Fibroblast of pulmonary artery (primary cell): ENCODE data around the gene PRDX6.

ENCODE experiments used
- DNase-seq: peaks from one replicate; pipeline ENCODE4 v3.0.0-alpha.2; 2010; ENCODE audit warnings: low read depth
- H3K4me3 ChIP-seq: replicated peaks from 2 replicates; pipeline ENCODE4 v1.5.1; 2011; ENCODE audit warnings: low read depth, mild to moderate bottlenecking, control low read depth, low read length, moderate library complexity
- TF ChIP-seq, protein P1 (sequence below): IDR thresholded peaks from 2 replicates; pipeline ENCODE4 v1.5.1; 2011; ENCODE audit warnings: mild to moderate bottlenecking, control low read depth, low read length, inconsistent platforms; ENCODE audit errors: missing control alignments

PRDX6 gene

DNA sequence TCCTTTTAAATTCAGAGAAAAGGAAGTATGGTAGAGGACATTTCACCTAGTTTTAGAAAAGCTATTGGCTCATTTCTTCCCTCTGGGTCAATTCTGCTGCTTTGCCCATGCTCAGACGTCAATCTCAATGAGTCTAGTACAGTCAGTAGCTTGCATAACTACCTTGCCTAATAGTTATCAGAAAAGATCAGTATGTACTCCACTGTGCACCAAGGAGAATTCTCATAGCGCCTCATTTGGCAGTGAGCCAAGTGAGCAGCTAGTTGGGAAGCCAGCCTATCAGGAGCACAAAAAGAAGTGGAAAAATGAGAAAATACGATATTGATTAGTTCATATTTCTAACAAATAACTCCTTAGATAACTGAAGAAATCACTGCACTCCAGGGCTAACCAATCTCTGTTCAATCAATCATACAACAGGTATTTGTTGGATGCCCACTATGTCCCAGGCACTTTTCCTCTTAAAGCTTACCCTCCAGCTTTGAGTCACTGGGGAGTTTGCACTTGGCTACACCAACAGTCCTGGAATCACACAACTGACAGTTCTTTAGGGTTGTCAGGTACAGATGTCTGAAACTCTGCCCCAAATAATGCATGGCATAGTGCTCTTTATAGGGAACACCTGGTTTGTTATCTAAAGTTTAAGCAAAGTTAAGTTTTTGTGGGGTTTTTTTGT is 50.2 kb downstream of the PRDX6 start:
- peak; percentile 70 for DNase-seq
- TF ChIP-seq, protein P1, sequence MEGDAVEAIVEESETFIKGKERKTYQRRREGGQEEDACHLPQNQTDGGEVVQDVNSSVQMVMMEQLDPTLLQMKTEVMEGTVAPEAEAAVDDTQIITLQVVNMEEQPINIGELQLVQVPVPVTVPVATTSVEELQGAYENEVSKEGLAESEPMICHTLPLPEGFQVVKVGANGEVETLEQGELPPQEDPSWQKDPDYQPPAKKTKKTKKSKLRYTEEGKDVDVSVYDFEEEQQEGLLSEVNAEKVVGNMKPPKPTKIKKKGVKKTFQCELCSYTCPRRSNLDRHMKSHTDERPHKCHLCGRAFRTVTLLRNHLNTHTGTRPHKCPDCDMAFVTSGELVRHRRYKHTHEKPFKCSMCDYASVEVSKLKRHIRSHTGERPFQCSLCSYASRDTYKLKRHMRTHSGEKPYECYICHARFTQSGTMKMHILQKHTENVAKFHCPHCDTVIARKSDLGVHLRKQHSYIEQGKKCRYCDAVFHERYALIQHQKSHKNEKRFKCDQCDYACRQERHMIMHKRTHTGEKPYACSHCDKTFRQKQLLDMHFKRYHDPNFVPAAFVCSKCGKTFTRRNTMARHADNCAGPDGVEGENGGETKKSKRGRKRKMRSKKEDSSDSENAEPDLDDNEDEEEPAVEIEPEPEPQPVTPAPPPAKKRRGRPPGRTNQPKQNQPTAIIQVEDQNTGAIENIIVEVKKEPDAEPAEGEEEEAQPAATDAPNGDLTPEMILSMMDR: no peak
- H3K4me3 ChIP-seq: no peak overlapping the region

DNA sequence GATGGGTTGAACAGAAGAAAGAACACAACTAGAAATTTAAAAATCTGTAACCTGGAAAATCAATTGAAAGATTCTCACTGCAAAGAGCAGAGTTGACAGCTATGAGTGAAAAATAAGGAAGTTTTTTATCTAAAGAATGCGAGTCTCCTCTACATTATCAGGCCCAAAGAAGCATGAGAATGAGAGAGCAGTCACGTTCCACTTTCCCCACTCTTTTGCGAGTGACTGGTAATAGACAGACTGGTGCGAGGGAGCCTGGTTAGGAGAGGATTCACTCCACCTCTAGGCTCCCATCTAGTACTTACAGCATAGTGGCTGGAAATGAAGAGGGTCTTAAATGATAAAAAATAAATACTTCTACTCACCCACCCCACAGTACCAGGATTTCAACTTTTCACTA is 52.0 kb downstream of the PRDX6 start:
- TF ChIP-seq, protein P1: no peak
- no peak for DNase-seq
- H3K4me3 ChIP-seq: no peak overlapping the region

DNA sequence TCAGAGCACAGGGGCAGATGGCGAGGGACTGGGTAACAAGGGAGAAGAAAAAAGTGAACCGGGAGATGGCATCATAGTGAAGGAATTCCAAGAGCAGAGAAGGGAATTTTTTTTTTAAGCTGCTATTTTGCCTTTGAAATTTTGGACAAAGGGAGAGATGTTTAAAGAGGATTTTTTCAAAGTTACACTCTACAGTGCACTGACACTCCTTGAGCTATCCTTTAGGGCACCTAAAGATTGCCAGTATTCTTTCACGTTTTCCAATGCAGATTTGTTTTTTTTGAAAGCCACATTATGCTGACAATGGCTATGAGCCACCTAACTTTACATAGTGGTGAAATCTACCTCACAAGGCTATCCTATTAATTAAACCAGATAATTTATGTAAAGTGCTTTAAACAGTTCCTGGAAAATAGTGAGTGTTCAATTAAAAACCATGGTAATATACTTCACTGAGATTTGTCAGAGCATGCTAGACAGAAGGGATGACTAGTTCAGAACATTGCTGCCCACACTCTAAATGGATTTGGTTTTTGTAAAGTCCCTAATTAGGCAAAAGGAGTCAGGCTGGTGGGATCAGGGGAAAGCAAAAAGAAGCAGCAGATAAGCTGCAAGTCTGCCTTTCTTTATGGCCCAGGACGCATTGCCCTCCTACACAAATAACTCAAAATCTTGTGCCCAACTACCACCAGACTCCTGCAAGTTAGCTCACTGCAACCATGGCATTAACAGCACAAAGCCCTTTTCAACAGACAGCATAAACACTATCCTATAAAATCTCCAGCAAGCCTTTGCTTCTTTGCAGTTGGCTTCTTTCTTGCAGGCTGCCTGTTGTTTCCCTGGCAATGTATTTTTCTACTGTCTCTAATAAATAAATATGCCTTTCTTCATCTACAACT is 53.9 kb downstream of the PRDX6 start:
- DNase-seq: no peak
- TF ChIP-seq, protein P1: no peak
- H3K4me3 ChIP-seq: no peak overlapping the region

DNA sequence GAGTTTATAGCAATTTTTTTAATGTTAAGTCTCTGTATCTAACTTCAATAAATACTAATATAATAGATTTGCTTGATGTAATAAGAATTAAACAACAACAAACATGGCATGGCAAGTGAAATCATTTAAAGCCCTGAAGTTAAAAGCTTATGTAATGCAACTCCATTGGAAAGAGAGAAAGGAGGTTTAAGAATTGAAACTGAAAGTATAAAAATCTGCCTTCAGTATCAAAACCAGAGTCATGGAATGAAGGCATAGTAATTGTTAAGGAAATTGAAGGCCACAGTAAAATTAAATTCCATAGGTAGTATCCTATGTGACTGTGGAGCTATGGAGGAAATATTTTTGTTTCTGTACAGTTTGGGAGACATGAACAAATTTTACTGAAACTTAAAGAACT is 55.1 kb downstream of the PRDX6 start:
- no peak overlapping the region for H3K4me3 ChIP-seq
- TF ChIP-seq, protein P1: no peak
- no peak for DNase-seq

DNA sequence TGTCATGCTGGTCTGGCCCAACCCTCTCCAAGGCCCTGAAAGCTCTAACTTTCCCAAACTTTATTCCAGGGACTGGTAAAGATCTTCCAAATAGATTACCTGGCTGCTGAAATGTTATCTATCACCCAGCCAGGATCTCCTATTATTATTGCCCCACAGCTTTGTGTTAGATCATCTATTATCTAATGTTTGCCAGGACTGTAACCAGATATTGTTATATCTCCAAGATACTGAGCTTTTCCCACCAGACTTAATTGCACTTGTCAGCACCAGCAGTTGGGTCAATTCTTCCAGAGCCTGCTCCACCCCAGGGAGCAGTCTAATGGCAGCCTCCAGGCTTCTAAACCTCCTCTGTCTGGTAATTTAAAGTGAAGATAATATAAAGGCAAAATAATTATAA is 59.1 kb downstream of the PRDX6 start:
- TF ChIP-seq, protein P1: no peak
- H3K4me3 ChIP-seq: no peak overlapping the region
- DNase-seq: no peak
